Activated T-cell treated with anti-CD3 and anti-CD28 coated beads, Interleukin-2, amount 50 U/mL, for 72 hours (primary cell): ENCODE results near the gene MYH15. TPM values are rescaled to one million over a fixed set of nuclear protein-coding genes. Genes with fewer than 3 reads are reported as not detected.
A peak's percentile ranks its signal among the peaks of the same experiment; 100 is the strongest.

Experiments used
- ATAC-seq, 2 donors: fragments of 150-1000 bp; cut with Tn5 transposase; replicated peaks in 1 of 2; 2 replicates each; pipeline ENCODE4 v1.10.0; 2021; ENCODE audit warnings: moderate library complexity in 2 of 2, mild to moderate bottlenecking in 1 of 2
- DNase-seq, 2 donors: peaks; one replicate each; pipeline ENCODE4 v3.0.0; 2021 to 2022; ENCODE audit warnings: mixed read lengths in 1 of 2
- H3K27ac Mint-ChIP-seq: one replicate; pipeline ENCODE4 v1.8.0; 2022; ENCODE audit warnings: mild to moderate bottlenecking, moderate library complexity, mixed read lengths
- H3K27me3 Mint-ChIP-seq: one replicate; pipeline ENCODE4 v1.8.0; 2022; ENCODE audit warnings: low read depth, mixed read lengths
- H3K36me3 Mint-ChIP-seq, 2 donors: one replicate each; pipeline ENCODE4 v1.8.0; 2022; ENCODE audit warnings: mixed read lengths in 2 of 2, mild to moderate bottlenecking in 1 of 2; ENCODE audit not compliant: insufficient read depth in 2 of 2
- H3K4me1 Mint-ChIP-seq: one replicate; pipeline ENCODE4 v1.8.0; 2022; ENCODE audit warnings: low read depth, mixed read lengths
- H3K4me3 Mint-ChIP-seq, 2 donors: one replicate each; pipeline ENCODE4 v1.8.0; 2022; ENCODE audit warnings: mild to moderate bottlenecking in 2 of 2, mixed read lengths in 2 of 2, moderate library complexity in 2 of 2
- H3K9me3 Mint-ChIP-seq, 2 donors: one replicate each; pipeline ENCODE4 v1.8.0; 2022; ENCODE audit warnings: mixed read lengths in 2 of 2
- total RNA-seq, 2 donors: library from RNA; stranded (reverse); gene quantifications; one replicate each; pipeline ENCODE4 v1.2.3, GENCODE V29; 2022

Gene MYH15
- total RNA-seq, 2 donors from 2014 or later, result 1.3 to 1.8 TPM

GRCh38 chr3:108416111-108416869 lies 94.1 kb downstream of the MYH15 start:
- H3K36me3 Mint-ChIP-seq, result no peaks in the 10 kb centered on the region
- DNase-seq (no peak), ATAC-seq (peak; percentile 79 to 81)
- peaks cover 22% of the 10 kb centered on the region for H3K4me1 Mint-ChIP-seq
- H3K27ac Mint-ChIP-seq, result peak overlapping the region; percentile 64
- peaks cover 13% of the 10 kb centered on the region for H3K27me3 Mint-ChIP-seq
- no peaks in the 10 kb centered on the region for H3K9me3 Mint-ChIP-seq
- H3K4me3 Mint-ChIP-seq, result peak overlapping the region; percentile 4 to 16

GRCh38 chr3:108415661-108416060 lies 94.7 kb downstream of the MYH15 start:
- Mint-ChIP-seq H3K36me3 (no peaks in the 10 kb centered on the region), H3K27me3 (peaks cover 13% of the 10 kb centered on the region), H3K4me1 (peaks cover 22% of the 10 kb centered on the region), H3K27ac (no peak overlapping the region), H3K4me3 (no peak overlapping the region), H3K9me3 (no peaks in the 10 kb centered on the region)
- ATAC-seq (no peak), DNase-seq (no peak)

- Mint-ChIP-seq H3K4me1 (peaks cover 18% of the 10 kb centered on the region), H3K27me3 (peaks cover 13% of the 10 kb centered on the region), H3K27ac (no peak overlapping the region), H3K9me3 (no peaks in the 10 kb centered on the region), H3K36me3 (no peaks in the 10 kb centered on the region), H3K4me3 (no peak overlapping the region)
- no peak for DNase-seq
- no peak for ATAC-seq
These were observed 96.4 kb downstream of the MYH15 start for GRCh38 chr3:108414007-108414406.

GRCh38 chr3:108412121-108412750 lies 98.2 kb downstream of the MYH15 start:
- peaks cover 13% of the 10 kb centered on the region for H3K27me3 Mint-ChIP-seq
- no peaks in the 10 kb centered on the region for H3K36me3 Mint-ChIP-seq
- no peak overlapping the region for H3K27ac Mint-ChIP-seq
- H3K4me1 Mint-ChIP-seq, result peaks cover 19% of the 10 kb centered on the region
- no peak overlapping the region for H3K4me3 Mint-ChIP-seq
- DNase-seq (no peak), ATAC-seq (no peak)
- no peaks in the 10 kb centered on the region for H3K9me3 Mint-ChIP-seq

- ATAC-seq (no peak), DNase-seq (no peak)
- Mint-ChIP-seq H3K27ac (no peak overlapping the region), H3K27me3 (peaks cover 13% of the 10 kb centered on the region), H3K4me1 (peaks cover 13% of the 10 kb centered on the region), H3K9me3 (no peaks in the 10 kb centered on the region), H3K36me3 (no peaks in the 10 kb centered on the region), H3K4me3 (no peak overlapping the region)
These were observed 99.8 kb downstream of the MYH15 start for GRCh38 chr3:108410531-108410984.

- no peak for ATAC-seq
- Mint-ChIP-seq H3K9me3 (no peaks in the 10 kb centered on the region), H3K27me3 (peaks cover 13% of the 10 kb centered on the region), H3K36me3 (no peaks in the 10 kb centered on the region), H3K27ac (no peak overlapping the region), H3K4me1 (peaks cover 11% of the 10 kb centered on the region), H3K4me3 (no peak overlapping the region)
- DNase-seq, result no peak
These were observed 100.6 kb downstream of the MYH15 start for GRCh38 chr3:108409800-108410178.

GRCh38 chr3:108408883-108409799 lies 101.3 kb downstream of the MYH15 start:
- ATAC-seq (no peak), DNase-seq (no peak)
- Mint-ChIP-seq H3K36me3 (no peaks in the 10 kb centered on the region), H3K27ac (no peak overlapping the region), H3K4me1 (peaks cover 11% of the 10 kb centered on the region), H3K27me3 (peaks cover 9% of the 10 kb centered on the region), H3K9me3 (no peaks in the 10 kb centered on the region), H3K4me3 (no peak overlapping the region)

- Mint-ChIP-seq H3K27ac (no peak overlapping the region), H3K36me3 (no peaks in the 10 kb centered on the region), H3K4me3 (no peak overlapping the region), H3K9me3 (no peaks in the 10 kb centered on the region), H3K27me3 (peaks cover 6% of the 10 kb centered on the region), H3K4me1 (peaks cover 11% of the 10 kb centered on the region)
- ATAC-seq (no peak), DNase-seq (no peak)
These were observed 102.5 kb downstream of the MYH15 start for GRCh38 chr3:108407886-108408285.

- H3K27me3 Mint-ChIP-seq, result no peaks in the 10 kb centered on the region
- ATAC-seq (peak; percentile 90 to 91), DNase-seq (peak; percentile 20 to 26)
- peaks cover 11% of the 10 kb centered on the region for H3K4me1 Mint-ChIP-seq
- H3K4me3 Mint-ChIP-seq, result no peak overlapping the region
- H3K36me3 Mint-ChIP-seq, result no peaks in the 10 kb centered on the region
- peak overlapping the region; percentile 52 for H3K27ac Mint-ChIP-seq
- H3K9me3 Mint-ChIP-seq, result no peaks in the 10 kb centered on the region
These were observed 103.7 kb downstream of the MYH15 start for GRCh38 chr3:108406661-108407206.

GRCh38 chr3:108406063-108406660 lies 104.2 kb downstream of the MYH15 start:
- Mint-ChIP-seq H3K27ac (no peak overlapping the region), H3K4me1 (peaks cover 11% of the 10 kb centered on the region), H3K9me3 (no peaks in the 10 kb centered on the region), H3K4me3 (no peak overlapping the region), H3K27me3 (no peaks in the 10 kb centered on the region), H3K36me3 (no peaks in the 10 kb centered on the region)
- ATAC-seq (peak; percentile 18 to 32), DNase-seq (no peak)

- Mint-ChIP-seq H3K4me3 (no peak overlapping the region), H3K27ac (no peak overlapping the region), H3K36me3 (no peaks in the 10 kb centered on the region), H3K9me3 (peaks cover 0 to 1% of the 10 kb centered on the region in 2 donors), H3K4me1 (peaks cover 11% of the 10 kb centered on the region), H3K27me3 (peaks cover 4% of the 10 kb centered on the region)
- DNase-seq (no peak), ATAC-seq (no peak)
These were observed 106.0 kb downstream of the MYH15 start for GRCh38 chr3:108404368-108404767.

- H3K27ac Mint-ChIP-seq, result no peak overlapping the region
- no peak overlapping the region for H3K4me3 Mint-ChIP-seq
- DNase-seq (no peak), ATAC-seq (no peak)
- peaks cover 11% of the 10 kb centered on the region for H3K4me1 Mint-ChIP-seq
- peaks cover 8% of the 10 kb centered on the region for H3K27me3 Mint-ChIP-seq
- H3K36me3 Mint-ChIP-seq, result no peaks in the 10 kb centered on the region
- H3K9me3 Mint-ChIP-seq, result peaks cover 0 to 1% of the 10 kb centered on the region in 2 donors
These were observed 106.6 kb downstream of the MYH15 start for GRCh38 chr3:108403686-108404345.
